ENCODE results near the gene MMP24.

- TF ChIP-seq CTCF (IDR thresholded peaks at IDR 0.05) = no peak
- TF ChIP-seq POLR2A (IDR thresholded peaks at IDR 0.05) = no peak
Observed at GRCh38 chr20:35314816-35315631, 88.5 kb downstream of the MMP24 start.

Measured in uterus (tissue), 2 donors.